Mucosa of stomach (tissue), 1 donor: ENCODE results near the gene SELENON.

Experiments
- H3K27me3 ChIP-seq: one replicate; pipeline ENCODE4 v1.7.0; 2013; ENCODE audit warnings: mild to moderate bottlenecking, low read length; ENCODE audit not compliant: control insufficient read depth, insufficient read depth
- H3K36me3 ChIP-seq: one replicate; pipeline ENCODE4 v1.7.0; 2013; ENCODE audit warnings: low read length; ENCODE audit not compliant: control insufficient read depth, insufficient read depth
- H3K4me1 ChIP-seq: one replicate; pipeline ENCODE4 v1.7.0; 2013; ENCODE audit warnings: mild to moderate bottlenecking, low read length; ENCODE audit not compliant: control insufficient read depth, insufficient read depth
- H3K4me3 ChIP-seq: one replicate; pipeline ENCODE4 v1.7.0; 2013; ENCODE audit warnings: low read length
- H3K9ac ChIP-seq: one replicate; pipeline ENCODE4 v1.7.0; 2013; ENCODE audit warnings: mild to moderate bottlenecking, low read length, moderate library complexity
- H3K9me3 ChIP-seq: one replicate; pipeline ENCODE4 v1.7.0; 2013; ENCODE audit warnings: mild to moderate bottlenecking, low read length, moderate library complexity; ENCODE audit not compliant: control insufficient read depth
- donor health status: Pancreatic carcinoma.

The SELENON gene

GRCh38 chr1:25786887-25787759 lies 12.9 kb upstream of the SELENON start:
- no peaks in the 10 kb centered on the region for H3K27me3 ChIP-seq
- H3K36me3 ChIP-seq = no peaks in the 10 kb centered on the region
- H3K9me3 ChIP-seq = no peaks in the 10 kb centered on the region
- H3K4me1 ChIP-seq = peaks cover 16% of the 10 kb centered on the region
- H3K4me3 ChIP-seq = no peak overlapping the region
- no peak overlapping the region for H3K9ac ChIP-seq

GRCh38 chr1:25787760-25788166 lies 12.2 kb upstream of the SELENON start:
- H3K36me3 ChIP-seq = no peaks in the 10 kb centered on the region
- H3K4me1 ChIP-seq = peaks cover 11% of the 10 kb centered on the region
- no peaks in the 10 kb centered on the region for H3K27me3 ChIP-seq
- H3K9me3 ChIP-seq = no peaks in the 10 kb centered on the region
- H3K4me3 ChIP-seq = no peak overlapping the region
- no peak overlapping the region for H3K9ac ChIP-seq

GRCh38 chr1:25790472-25790871 lies 9.5 kb upstream of the SELENON start:
- no peaks in the 10 kb centered on the region for H3K27me3 ChIP-seq
- H3K4me3 ChIP-seq = no peak overlapping the region
- H3K9me3 ChIP-seq = no peaks in the 10 kb centered on the region
- peaks cover 8% of the 10 kb centered on the region for H3K4me1 ChIP-seq
- H3K9ac ChIP-seq = no peak overlapping the region
- H3K36me3 ChIP-seq = no peaks in the 10 kb centered on the region

GRCh38 chr1:25792115-25792514 lies 7.9 kb upstream of the SELENON start:
- Histone ChIP-seq H3K27me3 (no peaks in the 10 kb centered on the region), H3K9me3 (no peaks in the 10 kb centered on the region), H3K36me3 (no peaks in the 10 kb centered on the region), H3K4me3 (no peak overlapping the region), H3K9ac (no peak overlapping the region), H3K4me1 (peaks cover 21% of the 10 kb centered on the region)

- H3K4me3 ChIP-seq = no peak overlapping the region
- peaks cover 22% of the 10 kb centered on the region for H3K4me1 ChIP-seq
- H3K9me3 ChIP-seq = no peaks in the 10 kb centered on the region
- H3K27me3 ChIP-seq = no peaks in the 10 kb centered on the region
- no peak overlapping the region for H3K9ac ChIP-seq
- no peaks in the 10 kb centered on the region for H3K36me3 ChIP-seq
These were observed 6.3 kb upstream of the SELENON start for GRCh38 chr1:25793585-25794170.

GRCh38 chr1:25794325-25794724 lies 5.7 kb upstream of the SELENON start:
- H3K9ac ChIP-seq = no peak overlapping the region
- H3K4me3 ChIP-seq = no peak overlapping the region
- H3K36me3 ChIP-seq = no peaks in the 10 kb centered on the region
- no peaks in the 10 kb centered on the region for H3K9me3 ChIP-seq
- peaks cover 24% of the 10 kb centered on the region for H3K4me1 ChIP-seq
- H3K27me3 ChIP-seq = no peaks in the 10 kb centered on the region

GRCh38 chr1:25795211-25795610 lies 4.8 kb upstream of the SELENON start:
- H3K9ac ChIP-seq = no peak overlapping the region
- no peaks in the 10 kb centered on the region for H3K36me3 ChIP-seq
- H3K4me3 ChIP-seq = no peak overlapping the region
- H3K4me1 ChIP-seq = peaks cover 28% of the 10 kb centered on the region
- no peaks in the 10 kb centered on the region for H3K27me3 ChIP-seq
- H3K9me3 ChIP-seq = no peaks in the 10 kb centered on the region

- H3K4me1 ChIP-seq = peaks cover 33% of the 10 kb centered on the region
- no peaks in the 10 kb centered on the region for H3K27me3 ChIP-seq
- H3K4me3 ChIP-seq = no peak overlapping the region
- H3K9ac ChIP-seq = no peak overlapping the region
- no peaks in the 10 kb centered on the region for H3K36me3 ChIP-seq
- no peaks in the 10 kb centered on the region for H3K9me3 ChIP-seq
These were observed 3.8 kb upstream of the SELENON start for GRCh38 chr1:25795946-25796810.

- Histone ChIP-seq H3K36me3 (no peaks in the 10 kb centered on the region), H3K4me1 (peaks cover 35% of the 10 kb centered on the region), H3K9me3 (no peaks in the 10 kb centered on the region), H3K4me3 (no peak overlapping the region), H3K9ac (no peak overlapping the region), H3K27me3 (no peaks in the 10 kb centered on the region)
These were observed 3.1 kb upstream of the SELENON start for GRCh38 chr1:25796811-25797458.

GRCh38 chr1:25797939-25798338 lies 2.1 kb upstream of the SELENON start:
- Histone ChIP-seq H3K9me3 (no peaks in the 10 kb centered on the region), H3K4me1 (peaks cover 35% of the 10 kb centered on the region), H3K27me3 (no peaks in the 10 kb centered on the region), H3K9ac (no peak overlapping the region), H3K36me3 (no peaks in the 10 kb centered on the region), H3K4me3 (no peak overlapping the region)

- Histone ChIP-seq H3K4me3 (no peak overlapping the region), H3K9ac (no peak overlapping the region), H3K27me3 (no peaks in the 10 kb centered on the region), H3K4me1 (peaks cover 35% of the 10 kb centered on the region), H3K36me3 (no peaks in the 10 kb centered on the region), H3K9me3 (no peaks in the 10 kb centered on the region)
These were observed 1.2 kb upstream of the SELENON start for GRCh38 chr1:25798666-25799351.
